GM12864 (cell line): ENCODE data around the gene PEX3.

Experiments
- DNase-seq: peaks from one replicate; pipeline ENCODE4 v3.0.0-alpha.2; 2011; ENCODE audit warnings: low read depth
- H3K4me3 ChIP-seq: 2 replicates; pipeline ENCODE4 v1.5.1; 2011; ENCODE audit warnings: mild to moderate bottlenecking, low read depth, low read length, control low read depth
- TF ChIP-seq, protein P1 (sequence below): IDR thresholded peaks from 2 replicates; pipeline ENCODE4 v1.5.1; 2011; ENCODE audit warnings: low read depth, mild to moderate bottlenecking, moderate library complexity, low read length, control low read depth, inconsistent platforms; ENCODE audit errors: missing control alignments

PEX3 gene

DNA sequence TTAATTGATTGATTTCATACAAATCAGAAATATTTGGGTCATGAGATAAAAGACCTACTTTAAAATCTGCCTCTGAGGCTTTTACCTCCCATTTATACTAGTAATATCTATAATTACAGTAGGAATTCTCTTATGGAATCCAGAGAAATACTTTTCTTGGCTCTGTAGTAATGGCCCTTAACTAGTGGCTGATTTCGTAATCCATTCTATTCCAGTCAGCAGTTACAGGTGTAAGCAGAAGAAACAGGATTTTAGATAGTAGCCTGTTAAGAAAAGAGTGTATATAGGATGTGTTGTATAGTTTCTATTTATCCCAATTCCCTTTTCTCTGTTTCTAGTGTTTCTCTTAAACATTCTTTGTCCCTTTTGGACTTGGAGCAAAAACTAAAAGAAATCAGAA lies 21.2 kb downstream of the PEX3 start:
- DNase-seq: no peak
- TF ChIP-seq, protein P1, sequence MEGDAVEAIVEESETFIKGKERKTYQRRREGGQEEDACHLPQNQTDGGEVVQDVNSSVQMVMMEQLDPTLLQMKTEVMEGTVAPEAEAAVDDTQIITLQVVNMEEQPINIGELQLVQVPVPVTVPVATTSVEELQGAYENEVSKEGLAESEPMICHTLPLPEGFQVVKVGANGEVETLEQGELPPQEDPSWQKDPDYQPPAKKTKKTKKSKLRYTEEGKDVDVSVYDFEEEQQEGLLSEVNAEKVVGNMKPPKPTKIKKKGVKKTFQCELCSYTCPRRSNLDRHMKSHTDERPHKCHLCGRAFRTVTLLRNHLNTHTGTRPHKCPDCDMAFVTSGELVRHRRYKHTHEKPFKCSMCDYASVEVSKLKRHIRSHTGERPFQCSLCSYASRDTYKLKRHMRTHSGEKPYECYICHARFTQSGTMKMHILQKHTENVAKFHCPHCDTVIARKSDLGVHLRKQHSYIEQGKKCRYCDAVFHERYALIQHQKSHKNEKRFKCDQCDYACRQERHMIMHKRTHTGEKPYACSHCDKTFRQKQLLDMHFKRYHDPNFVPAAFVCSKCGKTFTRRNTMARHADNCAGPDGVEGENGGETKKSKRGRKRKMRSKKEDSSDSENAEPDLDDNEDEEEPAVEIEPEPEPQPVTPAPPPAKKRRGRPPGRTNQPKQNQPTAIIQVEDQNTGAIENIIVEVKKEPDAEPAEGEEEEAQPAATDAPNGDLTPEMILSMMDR: no peak
- no peak overlapping the region for H3K4me3 ChIP-seq

DNA sequence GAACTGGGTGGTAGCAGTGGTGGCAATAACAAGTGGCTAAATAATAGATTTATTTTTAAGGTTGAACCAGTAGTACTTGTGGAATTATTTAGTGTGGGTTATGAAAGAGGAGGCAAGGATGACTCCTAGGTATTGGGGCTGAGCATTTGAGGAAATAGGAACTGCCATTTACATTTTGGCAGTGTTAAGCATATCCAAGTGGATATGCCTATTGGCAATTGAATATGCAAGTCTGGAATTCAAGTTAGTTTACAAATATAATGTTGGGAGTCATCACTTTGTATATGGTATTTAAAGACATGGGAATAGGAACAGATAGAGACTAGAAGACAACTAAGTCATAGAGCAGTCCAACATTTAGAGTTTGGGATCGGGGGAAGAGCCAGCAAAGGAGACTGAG lies 25.9 kb downstream of the PEX3 start:
- H3K4me3 ChIP-seq: no peak overlapping the region
- TF ChIP-seq, protein P1: no peak
- no peak for DNase-seq

DNA sequence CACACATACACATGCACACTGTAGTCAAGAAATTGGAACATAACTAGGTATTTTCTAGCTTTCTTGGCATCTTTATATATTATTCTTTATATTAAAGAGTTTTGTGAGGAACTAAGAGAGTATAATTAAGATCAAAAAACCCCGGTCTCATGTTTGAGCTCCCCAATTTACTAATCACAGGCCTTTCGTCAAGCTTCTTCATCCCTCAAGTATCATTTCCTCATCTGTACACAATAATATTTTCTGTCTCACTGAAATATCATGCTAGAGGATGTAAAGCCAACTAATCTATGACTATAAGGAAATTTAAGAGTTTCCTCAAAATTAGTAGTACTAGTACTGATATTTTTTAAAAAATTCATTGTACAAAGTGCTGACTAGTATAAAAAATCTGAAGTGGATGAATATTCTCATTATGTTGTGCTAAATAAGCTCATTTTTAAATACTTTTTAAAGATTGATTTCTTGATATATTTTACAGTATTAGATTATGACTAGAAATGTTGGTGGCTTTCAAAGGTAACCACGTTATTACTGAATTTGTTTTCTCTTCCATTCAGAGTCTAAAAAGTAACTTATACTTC lies 28.0 kb downstream of the PEX3 start:
- TF ChIP-seq, protein P1: no peak
- DNase-seq: no peak
- no peak overlapping the region for H3K4me3 ChIP-seq

DNA sequence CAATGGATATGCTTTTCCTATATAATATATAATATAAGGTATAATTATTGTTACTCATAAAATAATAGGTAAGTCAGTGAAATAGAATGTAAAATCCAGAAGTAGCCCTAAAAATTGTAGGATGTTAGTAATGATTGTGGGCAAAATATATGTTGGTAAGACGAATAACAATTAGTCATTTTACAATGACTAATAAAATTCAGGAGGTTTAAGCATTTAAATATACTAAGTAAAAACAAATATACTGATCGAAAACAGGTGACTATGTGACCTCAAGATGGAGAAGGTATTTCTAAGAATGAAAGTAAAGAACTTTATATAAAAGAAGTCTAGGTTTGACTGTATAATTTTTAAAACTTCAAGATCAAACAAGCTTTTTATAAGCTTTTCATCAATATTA lies 32.0 kb downstream of the PEX3 start:
- no peak overlapping the region for H3K4me3 ChIP-seq
- DNase-seq: no peak
- TF ChIP-seq, protein P1: no peak

DNA sequence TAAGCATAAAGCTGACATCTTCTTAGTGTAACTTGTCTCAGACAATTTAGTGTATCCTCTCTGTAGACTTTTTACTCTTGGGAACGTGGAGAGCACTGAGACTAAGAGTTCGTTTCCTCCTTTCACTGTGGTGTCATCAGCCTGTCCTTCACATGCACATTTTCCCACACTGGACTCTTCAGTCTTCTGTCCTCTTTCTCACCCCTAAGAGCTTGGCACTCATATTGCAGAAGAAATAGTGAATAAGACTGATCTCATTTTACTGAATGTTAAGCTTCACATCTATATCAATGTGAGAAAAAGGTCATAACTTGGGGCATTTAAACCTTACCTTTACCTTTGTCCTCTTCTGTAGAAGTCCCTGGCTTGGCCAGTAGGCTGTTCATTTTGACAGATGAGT lies 35.4 kb downstream of the PEX3 start:
- TF ChIP-seq, protein P1: no peak
- no peak overlapping the region for H3K4me3 ChIP-seq
- DNase-seq: no peak

DNA sequence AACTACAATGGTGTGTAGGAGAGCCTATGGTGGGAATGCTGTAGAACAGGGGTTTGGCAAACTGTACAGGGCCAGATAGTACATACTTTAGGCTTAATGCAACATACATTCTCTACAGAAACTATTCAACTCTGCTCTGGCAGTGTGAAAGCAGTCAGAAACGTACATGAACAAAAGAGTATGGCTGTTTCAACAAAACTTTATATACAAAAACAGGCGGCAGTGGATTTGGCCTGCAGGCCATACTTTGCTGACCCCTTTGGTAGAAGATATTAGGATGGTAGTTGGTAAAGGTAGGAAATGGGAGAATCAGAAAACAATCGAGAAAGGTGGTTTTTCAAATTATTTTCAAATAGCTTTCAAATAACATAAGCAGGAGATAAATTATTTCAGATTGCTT lies 36.1 kb downstream of the PEX3 start:
- TF ChIP-seq, protein P1: no peak
- no peak overlapping the region for H3K4me3 ChIP-seq

DNA sequence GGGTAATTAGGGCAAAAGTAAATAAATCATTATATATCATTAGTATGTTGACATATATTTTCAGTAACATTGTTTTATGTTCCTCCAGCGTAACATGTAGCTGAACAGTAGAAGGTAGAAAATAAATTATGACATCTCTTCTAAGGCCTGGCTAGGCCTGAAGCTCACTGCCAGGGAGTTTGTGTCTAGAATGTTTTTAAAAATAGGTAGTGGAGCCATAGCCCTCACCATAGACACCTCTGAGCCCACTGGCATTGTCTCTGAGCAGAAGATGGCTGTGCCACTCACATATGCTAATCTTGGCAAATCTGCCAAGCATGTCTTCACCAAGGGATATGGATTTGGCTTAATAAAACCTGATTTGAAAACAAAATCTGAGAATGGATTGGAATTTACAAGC lies 39.6 kb downstream of the PEX3 start:
- H3K4me3 ChIP-seq: no peak overlapping the region
- TF ChIP-seq, protein P1: no peak
- no peak for DNase-seq

More for the DNA sequence above, 36.1 kb downstream of the PEX3 start:
- no peak for DNase-seq
